HEK293T (cell line): ENCODE measurements around the gene NADSYN1.

Experiments
- CTCF ChIA-PET: fragments of 350-600 bp; formaldehyde crosslinking; extraction: SDS; loops from one replicate; lab custom pipeline; 2021; ENCODE audit warnings: antibody characterized with exemption, inconsistent platforms; lab: Yijun Ruan, JAX
- POLR2A ChIA-PET: fragments of 350-600 bp; formaldehyde crosslinking; extraction: SDS; loops from one replicate; lab custom pipeline; 2020; ENCODE audit warnings: antibody characterized with exemption, inconsistent platforms; lab: Yijun Ruan, JAX
- DNase-seq: peaks from one replicate; pipeline ENCODE4 v3.0.0; 2012; ENCODE audit warnings: mixed read lengths; ENCODE audit errors: extremely low spot score
- ARNT ChIP-seq: fragments of 450-650 bp; IDR thresholded peaks from 2 replicates; pipeline ENCODE4 v1.6.1; 2017; ENCODE audit warnings: mild to moderate bottlenecking
- BHLHE40 ChIP-seq: fragments of 450-650 bp; IDR thresholded peaks from 2 replicates; pipeline ENCODE4 v1.6.1; 2016; ENCODE audit warnings: mild to moderate bottlenecking, moderate library complexity, borderline replicate concordance
- CTBP1 ChIP-seq: fragments of 450-650 bp; IDR thresholded peaks from 2 replicates; pipeline ENCODE4 v1.6.1; 2016; ENCODE audit warnings: borderline replicate concordance
- ELF4 ChIP-seq: fragments of 450-650 bp; IDR thresholded peaks from 2 replicates; pipeline ENCODE4 v1.6.1; 2017; ENCODE audit warnings: antibody characterized with exemption
- FOXA1 ChIP-seq: fragments of 450-650 bp; IDR thresholded peaks from 2 replicates; pipeline ENCODE4 v1.6.1; 2016; ENCODE audit warnings: mild to moderate bottlenecking
- FOXK2 ChIP-seq: fragments of 450-650 bp; IDR thresholded peaks from 2 replicates; pipeline ENCODE4 v1.6.1; 2016; ENCODE audit warnings: mild to moderate bottlenecking
- FOXM1 ChIP-seq: fragments of 450-650 bp; IDR thresholded peaks from 2 replicates; pipeline ENCODE4 v1.6.1; 2017; ENCODE audit warnings: mild to moderate bottlenecking, borderline replicate concordance
- HDGF ChIP-seq: fragments of 450-650 bp; IDR thresholded peaks from 2 replicates; pipeline ENCODE4 v1.6.1; 2017; ENCODE audit warnings: antibody characterized with exemption, borderline replicate concordance
- L3MBTL2 ChIP-seq: fragments of 450-650 bp; conservative IDR thresholded peaks from 2 replicates; pipeline ENCODE4 v1.6.1; 2016; ENCODE audit warnings: mild to moderate bottlenecking
- LEF1 ChIP-seq: fragments of 450-650 bp; IDR thresholded peaks from 2 replicates; pipeline ENCODE4 v1.6.1; 2017; ENCODE audit warnings: mild to moderate bottlenecking, borderline replicate concordance
- NFRKB ChIP-seq: fragments of 450-650 bp; IDR thresholded peaks from 2 replicates; pipeline ENCODE4 v1.6.1; 2016; ENCODE audit warnings: mild to moderate bottlenecking, moderate library complexity
- SP1 ChIP-seq: fragments of 450-650 bp; IDR thresholded peaks from 2 replicates; pipeline ENCODE4 v1.6.1; 2017
- SUZ12 ChIP-seq: fragments of 450-650 bp; IDR thresholded peaks from 2 replicates; pipeline ENCODE4 v1.6.1; 2016; ENCODE audit warnings: mild to moderate bottlenecking
- TARDBP ChIP-seq: fragments of 450-650 bp; IDR thresholded peaks from 2 replicates; pipeline ENCODE4 v1.6.1; 2016
- ZNF384 ChIP-seq: fragments of 450-650 bp; IDR thresholded peaks from 2 replicates; pipeline ENCODE4 v1.6.1; 2016
- TF ChIP-seq, protein P1 (sequence below): fragments of 450-650 bp; IDR thresholded peaks from 2 replicates; pipeline ENCODE4 v1.6.1; 2016

Gene NADSYN1

DNA sequence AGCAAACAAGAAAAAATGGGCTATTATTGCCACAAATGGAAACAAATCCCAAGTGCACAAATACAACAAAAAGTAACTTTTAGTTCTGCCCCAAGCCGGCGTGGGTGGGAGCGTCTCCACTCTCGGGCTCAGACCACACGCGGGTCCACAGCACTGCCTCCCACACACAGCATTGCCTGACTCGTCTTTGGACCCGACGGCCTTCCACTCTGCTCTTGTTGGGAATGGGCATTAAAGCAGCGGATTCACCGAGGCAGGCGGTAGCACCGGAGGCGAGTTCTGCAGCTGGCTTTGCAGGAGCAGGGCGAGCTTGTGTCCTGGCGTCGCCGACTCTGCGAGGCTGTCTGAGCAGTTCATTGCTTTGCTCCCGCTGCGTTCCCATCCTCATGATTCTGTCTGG lies 23.0 kb downstream of the NADSYN1 start:
- POLR2A ChIA-PET, result no interaction called here
- TF ChIP-seq SP1 (no peak), ELF4 (no peak), TARDBP (no peak), FOXM1 (no peak), ZNF384 (no peak), NFRKB (no peak), L3MBTL2 (no peak), HDGF (no peak), LEF1 (no peak), FOXK2 (no peak), SUZ12 (no peak)
- TF ChIP-seq, protein P1, sequence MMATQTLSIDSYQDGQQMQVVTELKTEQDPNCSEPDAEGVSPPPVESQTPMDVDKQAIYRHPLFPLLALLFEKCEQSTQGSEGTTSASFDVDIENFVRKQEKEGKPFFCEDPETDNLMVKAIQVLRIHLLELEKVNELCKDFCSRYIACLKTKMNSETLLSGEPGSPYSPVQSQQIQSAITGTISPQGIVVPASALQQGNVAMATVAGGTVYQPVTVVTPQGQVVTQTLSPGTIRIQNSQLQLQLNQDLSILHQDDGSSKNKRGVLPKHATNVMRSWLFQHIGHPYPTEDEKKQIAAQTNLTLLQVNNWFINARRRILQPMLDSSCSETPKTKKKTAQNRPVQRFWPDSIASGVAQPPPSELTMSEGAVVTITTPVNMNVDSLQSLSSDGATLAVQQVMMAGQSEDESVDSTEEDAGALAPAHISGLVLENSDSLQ, result no peak
- no peak for DNase-seq
- CTCF ChIA-PET, result no interaction called here

DNA sequence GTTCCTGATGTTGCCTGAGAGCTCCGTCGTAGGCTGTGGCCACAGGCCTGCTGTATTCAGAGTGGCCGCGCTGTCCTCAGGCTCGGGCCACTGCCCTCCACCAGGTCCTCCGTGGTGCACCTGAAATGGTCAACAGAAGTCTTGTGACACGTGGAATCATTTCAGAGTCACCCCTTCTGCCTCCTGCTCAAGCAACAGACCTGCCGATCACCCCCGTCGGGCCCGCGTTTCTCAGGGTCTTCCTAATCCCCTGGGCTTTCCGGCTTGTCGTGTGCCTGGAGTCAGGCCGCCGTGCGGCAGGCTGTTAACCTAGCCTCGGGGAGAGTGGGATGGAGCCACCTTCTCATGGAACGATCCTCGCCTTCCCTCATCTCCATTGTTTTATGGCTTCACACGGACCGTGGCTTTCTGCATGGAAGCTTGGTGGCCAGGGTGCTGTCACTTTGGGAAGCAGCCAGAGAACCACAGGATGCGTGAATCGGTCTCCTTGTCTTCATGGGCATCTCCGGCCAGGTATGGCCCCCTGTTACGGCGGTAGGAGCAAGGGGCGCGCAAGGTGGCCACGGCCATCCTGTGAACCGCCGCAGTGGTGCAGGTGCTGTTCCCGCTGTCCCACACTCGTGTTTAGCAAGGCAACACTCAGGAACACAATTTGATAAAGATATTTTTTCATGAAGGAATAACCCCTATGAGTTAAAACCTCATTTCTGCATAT lies 24.1 kb downstream of the NADSYN1 start:
- DNase-seq, result no peak
- TF ChIP-seq SP1 (no peak), FOXA1 (no peak), LEF1 (no peak), SUZ12 (no peak), ARNT (no peak), HDGF (no peak)
- TF ChIP-seq, protein P1, result no peak
- CTCF ChIA-PET, result no interaction called here
- POLR2A ChIA-PET, result no interaction called here

DNA sequence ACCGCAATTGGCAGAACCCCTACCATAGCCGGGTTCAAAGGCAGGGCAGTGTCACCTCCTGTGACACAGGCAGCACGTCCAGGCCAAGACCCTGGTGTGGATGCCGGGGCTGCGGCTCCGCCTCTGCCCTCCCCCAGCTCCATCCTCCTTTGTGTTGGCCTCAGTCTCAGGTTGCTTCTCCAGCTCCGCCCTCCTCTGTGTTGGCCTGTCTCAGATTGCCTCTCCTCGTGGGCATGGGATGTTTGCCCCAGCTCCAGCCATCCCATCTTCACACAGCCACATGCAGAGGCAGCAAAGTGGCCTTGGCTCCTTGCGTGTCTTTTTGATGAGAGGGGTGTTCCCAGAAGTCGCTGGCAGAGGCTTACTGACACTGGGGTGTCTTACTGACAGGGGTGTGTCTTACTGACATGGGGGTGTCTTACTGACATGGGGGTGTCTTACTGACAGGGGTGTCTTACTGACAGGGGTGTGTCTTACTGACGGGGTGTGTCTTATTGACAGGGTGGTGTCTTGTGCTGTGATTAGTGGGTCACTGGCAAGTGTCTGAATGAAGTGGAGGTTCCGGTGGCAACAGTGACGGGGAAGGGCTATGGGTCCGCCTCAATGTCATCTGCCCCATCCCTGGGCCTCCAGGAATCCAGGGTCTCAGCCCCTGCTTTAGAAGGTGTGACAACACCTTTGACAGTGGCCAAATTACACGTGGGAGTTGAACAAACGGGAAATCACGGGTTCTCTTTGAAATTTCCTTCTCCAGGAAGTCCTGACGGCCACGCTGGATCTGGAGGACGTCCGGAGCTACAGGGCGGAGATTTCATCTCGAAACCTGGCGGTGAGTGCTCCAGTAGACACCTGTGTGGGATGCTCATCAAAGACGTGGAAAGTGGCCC lies 24.9 kb downstream of the NADSYN1 start:
- POLR2A ChIA-PET, result no interaction called here
- CTCF ChIA-PET, result no interaction called here
- TF ChIP-seq ELF4 (no peak), FOXM1 (no peak), SP1 (no peak), NFRKB (no peak), SUZ12 (no peak), HDGF (no peak), BHLHE40 (no peak), CTBP1 (no peak), FOXK2 (no peak), ARNT (no peak)
- TF ChIP-seq, protein P1, result no peak
- no peak for DNase-seq

DNA sequence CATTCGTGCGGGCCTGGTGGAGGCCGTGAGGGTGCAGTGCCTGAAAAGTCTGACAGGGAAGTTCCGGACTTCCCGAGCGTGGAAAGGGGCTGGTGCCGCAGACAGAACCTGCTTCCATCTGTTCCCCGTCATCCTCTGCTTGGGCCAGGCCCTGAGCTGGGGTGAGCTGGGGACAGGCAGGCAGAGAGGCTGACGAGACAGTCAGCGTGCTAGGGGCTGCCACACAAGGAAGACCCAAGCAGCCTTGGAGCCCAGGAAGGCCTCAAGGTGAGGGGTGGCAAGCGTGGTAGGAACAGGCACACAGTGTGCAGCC lies 25.5 kb downstream of the NADSYN1 start:
- ChIA-PET CTCF (no interaction called here), POLR2A (no interaction called here)
- TF ChIP-seq, protein P1, result no peak
- no peak for TF ChIP-seq HDGF
- TF ChIP-seq NFRKB, result no peak
- TF ChIP-seq L3MBTL2, result no peak
- TF ChIP-seq FOXA1, result no peak
- no peak for TF ChIP-seq FOXM1
- DNase-seq, result no peak

DNA sequence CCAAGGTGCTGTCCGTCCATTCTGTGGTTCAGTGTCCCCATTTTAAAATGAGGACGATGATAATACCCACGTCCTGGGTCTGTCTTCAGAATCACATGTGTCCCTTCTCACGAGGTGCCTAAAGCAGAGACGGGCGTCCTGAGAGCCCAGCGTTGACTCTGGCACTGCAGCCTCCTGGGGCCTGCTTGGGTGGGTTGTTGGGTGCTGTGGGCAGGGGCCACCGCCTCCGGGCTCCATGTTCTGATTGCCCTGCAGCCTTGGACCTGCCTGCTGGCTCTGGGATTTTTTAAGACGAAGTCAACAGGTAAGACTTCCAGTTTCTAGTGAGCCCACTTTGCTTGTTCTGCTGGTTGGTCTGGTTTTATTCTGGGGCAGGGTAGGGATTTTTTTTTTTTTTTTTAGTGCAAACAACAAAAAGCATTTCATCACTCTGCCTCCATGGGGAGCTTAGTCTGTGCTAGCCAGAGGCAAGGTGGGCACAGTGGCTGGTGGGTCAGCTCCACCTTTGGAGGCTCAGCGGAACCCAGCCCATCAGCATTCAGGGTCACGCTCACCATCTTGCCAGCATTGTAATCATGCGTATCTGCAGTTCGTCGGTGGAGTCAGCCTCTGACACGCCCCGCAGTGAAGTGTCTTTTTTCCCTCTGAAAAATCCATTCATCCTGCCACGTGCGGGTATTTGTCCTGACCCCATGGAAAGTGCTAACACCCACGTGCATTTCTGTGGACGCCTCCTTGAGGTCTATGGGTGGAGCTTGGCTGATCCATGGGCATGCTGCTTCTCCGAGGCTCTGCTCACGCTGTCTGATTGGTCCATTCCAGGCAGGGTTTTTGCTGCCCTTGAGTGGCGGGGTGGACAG lies 28.3 kb downstream of the NADSYN1 start:
- DNase-seq, result no peak
- TF ChIP-seq SUZ12, result no peak
- TF ChIP-seq ARNT, result no peak
- TF ChIP-seq ELF4, result no peak
- TF ChIP-seq LEF1, result no peak
- TF ChIP-seq NFRKB, result no peak
- no peak for TF ChIP-seq FOXM1
- TF ChIP-seq FOXA1, result no peak
- TF ChIP-seq SP1, result no peak
- no peak for TF ChIP-seq CTBP1
- no peak for TF ChIP-seq TARDBP
- no peak for TF ChIP-seq BHLHE40
- no peak for TF ChIP-seq FOXK2
- no peak for TF ChIP-seq HDGF
- TF ChIP-seq L3MBTL2, result no peak
- no peak for TF ChIP-seq ZNF384
- TF ChIP-seq, protein P1, result no peak
- ChIA-PET CTCF (no interaction called here), POLR2A (no interaction called here)
